B cell (primary cell): ENCODE results near the gene ABCA9.

Experiments
- EZH2 ChIP-seq: IDR thresholded peaks from 2 replicates; pipeline ENCODE4 v1.6.1; 2012; ENCODE audit warnings: borderline replicate concordance, low read depth, mild to moderate bottlenecking, moderate library complexity, low read length; ENCODE audit not compliant: insufficient read depth, poor library complexity, severe bottlenecking
- TF ChIP-seq, protein P1 (sequence below): fragments of 200-600 bp; IDR thresholded peaks from one replicate; pipeline ENCODE4 v1.8.0; 2022; ENCODE audit warnings: antibody characterized with exemption, mild to moderate bottlenecking

DNA sequence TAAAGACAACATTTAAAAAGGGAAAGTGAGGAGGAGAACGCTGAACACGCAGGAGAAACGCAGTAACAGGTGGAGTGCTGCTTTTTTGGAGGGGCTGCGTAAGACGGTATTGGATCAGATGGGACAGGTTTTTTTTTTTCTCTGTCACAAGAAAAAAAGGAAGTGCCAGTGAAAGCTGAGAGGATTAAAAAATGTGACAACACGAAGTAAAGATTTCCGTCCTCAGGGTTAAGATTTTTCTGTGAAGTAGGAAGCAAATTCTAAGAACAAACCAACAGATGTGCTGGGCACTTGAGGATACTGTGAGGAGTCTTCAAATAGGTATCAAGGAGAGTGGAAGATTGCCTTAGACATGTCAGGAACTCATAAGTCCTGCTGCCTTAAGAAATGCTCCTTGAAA is 5.8 kb upstream of the ABCA9 start:
- TF ChIP-seq, protein P1, sequence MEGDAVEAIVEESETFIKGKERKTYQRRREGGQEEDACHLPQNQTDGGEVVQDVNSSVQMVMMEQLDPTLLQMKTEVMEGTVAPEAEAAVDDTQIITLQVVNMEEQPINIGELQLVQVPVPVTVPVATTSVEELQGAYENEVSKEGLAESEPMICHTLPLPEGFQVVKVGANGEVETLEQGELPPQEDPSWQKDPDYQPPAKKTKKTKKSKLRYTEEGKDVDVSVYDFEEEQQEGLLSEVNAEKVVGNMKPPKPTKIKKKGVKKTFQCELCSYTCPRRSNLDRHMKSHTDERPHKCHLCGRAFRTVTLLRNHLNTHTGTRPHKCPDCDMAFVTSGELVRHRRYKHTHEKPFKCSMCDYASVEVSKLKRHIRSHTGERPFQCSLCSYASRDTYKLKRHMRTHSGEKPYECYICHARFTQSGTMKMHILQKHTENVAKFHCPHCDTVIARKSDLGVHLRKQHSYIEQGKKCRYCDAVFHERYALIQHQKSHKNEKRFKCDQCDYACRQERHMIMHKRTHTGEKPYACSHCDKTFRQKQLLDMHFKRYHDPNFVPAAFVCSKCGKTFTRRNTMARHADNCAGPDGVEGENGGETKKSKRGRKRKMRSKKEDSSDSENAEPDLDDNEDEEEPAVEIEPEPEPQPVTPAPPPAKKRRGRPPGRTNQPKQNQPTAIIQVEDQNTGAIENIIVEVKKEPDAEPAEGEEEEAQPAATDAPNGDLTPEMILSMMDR, result no peak
- no peak for TF ChIP-seq EZH2
